CD4-positive, alpha-beta T cell (primary cell): ENCODE data around the gene OVOL3. TPM values are rescaled to one million over a fixed set of nuclear protein-coding genes. Genes with fewer than 3 reads are reported as not detected.

Source experiments
- ATAC-seq: fragments of 200-7000 bp; cut with Tn5 transposase; one replicate; pipeline ENCODE4 v1.10.0; 2022; ENCODE audit warnings: mild to moderate bottlenecking; ENCODE audit not compliant: poor library complexity
- CTCF ChIA-PET: fragments of 350-600 bp; sonication (Branson Sonifier 250); formaldehyde crosslinking; loops from one replicate; lab custom pipeline; 2021; ENCODE audit warnings: antibody characterized with exemption, inconsistent platforms; lab: Charles Lee
- POLR2A ChIA-PET: fragments of 350-600 bp; sonication (Branson Sonifier 250); formaldehyde crosslinking; loops from one replicate; lab custom pipeline; 2021; ENCODE audit warnings: antibody characterized with exemption, inconsistent platforms; lab: Charles Lee
- DNase-seq, 14 experiments: peaks; one replicate each; pipeline ENCODE4 v3.0.0-alpha.2; 2013 to 2020; ENCODE audit warnings: mixed read lengths in 2 of 14
- H3K27ac ChIP-seq, 2 donors: one replicate each; pipeline versions ENCODE4 v1.5.1 to v1.7.0; 2013; ENCODE audit warnings: low read length in 2 of 2, low read depth in 1 of 2, mild to moderate bottlenecking in 1 of 2
- H3K27me3 ChIP-seq, 2 experiments: 1 replicate in 1 of 2; 2 replicates in 1 of 2; pipeline versions ENCODE4 v1.6.1 to v1.7.0; 2013; ENCODE audit warnings: low read length in 2 of 2, control low read depth in 1 of 2, mild to moderate bottlenecking in 1 of 2, moderate library complexity in 1 of 2; ENCODE audit not compliant: insufficient read depth in 2 of 2, control insufficient read depth in 1 of 2
- H3K36me3 ChIP-seq: one replicate; pipeline ENCODE4 v1.6.1; 2013; ENCODE audit warnings: low read length, control low read depth; ENCODE audit not compliant: insufficient read depth
- H3K4me1 ChIP-seq: one replicate; pipeline ENCODE4 v1.6.1; 2013; ENCODE audit warnings: low read length, control low read depth; ENCODE audit not compliant: insufficient read depth
- H3K4me3 ChIP-seq: one replicate; pipeline ENCODE4 v1.5.1; 2013; ENCODE audit warnings: mild to moderate bottlenecking, low read length, moderate library complexity
- H3K9me3 ChIP-seq, 2 experiments: 1 replicate in 1 of 2; 2 replicates in 1 of 2; pipeline versions ENCODE4 v1.6.1 to v1.7.0; 2013; ENCODE audit warnings: low read length in 2 of 2, mild to moderate bottlenecking in 2 of 2, control low read depth in 1 of 2, moderate library complexity in 1 of 2; ENCODE audit not compliant: control insufficient read depth in 1 of 2, insufficient read depth in 1 of 2
- H3K27ac Mint-ChIP-seq: one replicate; pipeline ENCODE4 v1.8.0; 2020; ENCODE audit warnings: mixed read lengths
- H3K27me3 Mint-ChIP-seq: one replicate; pipeline ENCODE4 v1.8.0; 2021; ENCODE audit warnings: mixed read lengths
- H3K36me3 Mint-ChIP-seq: one replicate; pipeline ENCODE4 v1.8.0; 2021; ENCODE audit warnings: low read depth, mixed read lengths
- H3K4me1 Mint-ChIP-seq: one replicate; pipeline ENCODE4 v1.8.0; 2021; ENCODE audit warnings: low read depth, mixed read lengths
- H3K4me3 Mint-ChIP-seq: one replicate; pipeline ENCODE4 v1.8.0; 2020; ENCODE audit warnings: mild to moderate bottlenecking, mixed read lengths
- H3K9me3 Mint-ChIP-seq: one replicate; pipeline ENCODE4 v1.8.0; 2020; ENCODE audit warnings: mixed read lengths
- CTCF ChIP-seq: fragments of 200-600 bp; IDR thresholded peaks from one replicate; pipeline ENCODE4 v1.8.0; 2022; ENCODE audit warnings: antibody characterized with exemption, mild to moderate bottlenecking
- intact Hi-C, 2 experiments: fragments of 100-400 bp; cut with DNase I in 1 of 2; cut with micrococcal nuclease in 1 of 2; formaldehyde crosslinking; loops; one replicate each; pipeline versions ENCODE4 v1.15.1 to v1.9.0; 2023 to 2025; cut with DNase I, micrococcal nuclease
- total RNA-seq, 174 experiments: library from RNA in 2 of 174; stranded (reverse) in 2 of 174; gene quantifications; one replicate each; pipeline ENCODE4 v1.2.3 and lab custom pipeline; 2021 to 2026

OVOL3 gene
- total RNA-seq, 2 experiments from 2014 or later: not detected

- Mint-ChIP-seq H3K36me3 (peaks cover 38% of the 10 kb centered on the region), H3K27ac (peak overlapping the region; percentile 60), H3K4me3 (peak overlapping the region; percentile 89), H3K9me3 (no peaks in the 10 kb centered on the region), H3K27me3 (no peaks in the 10 kb centered on the region), H3K4me1 (peaks cover 22% of the 10 kb centered on the region)
- TF ChIP-seq CTCF: no peak
- intact Hi-C loops: loop anchor here in 1 of 2 experiments (1.0 kb wide), 1 partner anchor 11 kb away; no protein-coding TSS in a partner anchor
- DNase-seq: no peak
- Histone ChIP-seq H3K4me1 (peaks cover 25% of the 10 kb centered on the region), H3K9me3 (no peaks in the 10 kb centered on the region), H3K36me3 (peaks cover 15% of the 10 kb centered on the region), H3K4me3 (peak overlapping the region; percentile 97), H3K27me3 (no peaks in the 10 kb centered on the region), H3K27ac (peak overlapping the region; percentile 76 to 80)
- no peak for ATAC-seq
- CTCF ChIA-PET: interaction anchor here (0.7 to 2.0 kb wide), 2 partner anchors 11 to 22 kb away, joined by 5 to 15 read pairs; no protein-coding TSS in a partner anchor
- POLR2A ChIA-PET: interaction anchor here (0.6 to 2.6 kb wide), 7 partner anchors 10 to 187 kb away, joined by 3 to 44 read pairs (median 7); partner anchors contain the start of genes POLR2I, TBCB, ZNF146 and ZNF565
These were observed 28.2 kb downstream of the OVOL3 start for GRCh38 chr19:36139120-36139472.

GRCh38 chr19:36139473-36140303 is 28.7 kb downstream of the OVOL3 start, which contains the start of gene CAPNS1:
CAPNS1 (plus strand) TSS chr19:36140066; CDS start chr19:36141012, 946 bp downstream.
- Mint-ChIP-seq H3K27ac (peak within 1 kb of the TSS; percentile 60), H3K36me3 (peaks cover 41% of the 10 kb centered on the region), H3K4me3 (peak within 1 kb of the TSS; percentile 89), H3K9me3 (no peaks in the 10 kb centered on the region), H3K27me3 (no peaks in the 10 kb centered on the region), H3K4me1 (peaks cover 22% of the 10 kb centered on the region)
- CTCF ChIA-PET: interaction anchor here (1.6 to 2.0 kb wide), 2 partner anchors 12 to 75 kb away, joined by 7 to 15 read pairs; partner anchors contain the start of genes ZNF146 and ZNF565
- Histone ChIP-seq H3K36me3 (peaks cover 21% of the 10 kb centered on the region), H3K4me3 (peak within 1 kb of the TSS; percentile 97), H3K27ac (peak within 1 kb of the TSS; percentile 76 to 80), H3K27me3 (no peaks in the 10 kb centered on the region), H3K9me3 (no peaks in the 10 kb centered on the region), H3K4me1 (peaks cover 25% of the 10 kb centered on the region)
- TF ChIP-seq CTCF: no peak
- DNase-seq: peak; percentile 82 to 95 (median 88)
- peak; percentile 63 for ATAC-seq
- intact Hi-C loops: loop anchor here (1.0 to 5.0 kb wide), 5 partner anchors 11 to 85 kb away; partner anchors contain the start of genes TBCB (in 1 of the 2), THAP8 (in 1 of the 2), WDR62 (in 1 of the 2) and ZNF565 (in 1 of the 2)
- POLR2A ChIA-PET: interaction anchor here (0.7 to 2.0 kb wide), 6 partner anchors 10 to 187 kb away, joined by 3 to 44 read pairs (median 5); partner anchors contain the start of genes POLR2I, TBCB, ZNF146 and ZNF565

- H3K36me3 ChIP-seq: peaks cover 23% of the 10 kb centered on the region
- H3K27ac ChIP-seq: peak overlapping the region; percentile 50 to 80
- H3K4me1 Mint-ChIP-seq: peaks cover 22% of the 10 kb centered on the region
- peak overlapping the region; percentile 89 for H3K4me3 Mint-ChIP-seq
- H3K9me3 Mint-ChIP-seq: no peaks in the 10 kb centered on the region
- peaks cover 48% of the 10 kb centered on the region for H3K36me3 Mint-ChIP-seq
- H3K4me3 ChIP-seq: peak overlapping the region; percentile 97
- ATAC-seq (peak; percentile 11), DNase-seq (peak in 10 of 14 experiments; percentile 8 to 74 (median 28))
- no peak for TF ChIP-seq CTCF
- ChIA-PET CTCF (interaction anchor here (1.6 to 2.0 kb wide), 2 partner anchors 13 to 75 kb away, joined by 7 to 15 read pairs; partner anchors contain the start of genes ZNF146 and ZNF565), POLR2A (interaction anchor here (1.0 to 2.0 kb wide), 4 partner anchors 10 to 33 kb away, joined by 3 to 44 read pairs (median 12); partner anchors contain the start of genes POLR2I and TBCB)
- H3K27me3 Mint-ChIP-seq: no peaks in the 10 kb centered on the region
- no peaks in the 10 kb centered on the region for H3K9me3 ChIP-seq
- peak overlapping the region; percentile 60 for H3K27ac Mint-ChIP-seq
- peaks cover 25% of the 10 kb centered on the region for H3K4me1 ChIP-seq
- intact Hi-C loops: loop anchor here (1.0 to 5.0 kb wide), 5 partner anchors 14 to 86 kb away; partner anchors contain the start of genes THAP8 (in 2 of the 2), WDR62 (in 2 of the 2), TBCB (in 1 of the 2) and ZNF565 (in 1 of the 2)
- H3K27me3 ChIP-seq: no peaks in the 10 kb centered on the region
These were observed 29.5 kb downstream of the OVOL3 start for GRCh38 chr19:36140304-36141038.
